Measurements from ENCODE around the gene TIGD1. TPM values are rescaled to one million over a fixed set of nuclear protein-coding genes. Genes with fewer than 3 reads are reported as not detected.

The TIGD1 gene
- polyA plus RNA-seq, 3 donors: 1.6 to 4.1 (median 2.1) TPM

- Histone ChIP-seq H3K27me3 (ENCODE audit: control insufficient read depth in 2 of 2, insufficient read depth in 2 of 2, low read length in 2 of 2) (no peaks in the 10 kb centered on the region), H3K4me1 (ENCODE audit: control insufficient read depth in 1 of 2, insufficient read depth in 2 of 2, low read length in 2 of 2) (peaks cover 1% of the 10 kb centered on the region in 2 donors), H2AFZ (ENCODE audit: insufficient read depth, low read depth, low read length, poor library complexity, severe bottlenecking) (no peak overlapping the region), H3K4me3 (replicated peaks in 1 of 3; ENCODE audit: low read depth in 2 of 3, low read length in 3 of 3) (no peak overlapping the region), H3K36me3 (replicated peaks in 1 of 2; ENCODE audit: control insufficient read depth in 1 of 2, insufficient read depth in 2 of 2, low read length in 2 of 2) (no peaks in the 10 kb centered on the region), H3K27ac (ENCODE audit: low read depth in 1 of 2, low read length in 2 of 2) (no peak overlapping the region), H3K79me2 (ENCODE audit: insufficient read depth, low read length) (no peaks in the 10 kb centered on the region), H3K9me3 (replicated peaks in 1 of 2; ENCODE audit: control insufficient read depth in 1 of 2, insufficient read depth in 1 of 2, low read length in 2 of 2) (no peaks in the 10 kb centered on the region), H4K20me1 (ENCODE audit: insufficient read depth, low read length) (no peaks in the 10 kb centered on the region), H3K4me2 (replicated peaks; ENCODE audit: extremely low read depth, low read length, poor library complexity, severe bottlenecking) (no peak overlapping the region), H3K9ac (ENCODE audit: insufficient read depth, low read length, poor library complexity, severe bottlenecking) (no peak overlapping the region)
- intact Hi-C loops (cut with micrococcal nuclease): no loop called here
- no peaks in the 10 kb centered on the region for H3K36me3 Mint-ChIP-seq
- 100% methylated on average over 1 of the region's 3 CpGs for WGBS (ENCODE audit: insufficient coverage)
- H3K4me3 Mint-ChIP-seq: no peak overlapping the region
- DNase-seq: no peak
- TF ChIP-seq, protein P1, sequence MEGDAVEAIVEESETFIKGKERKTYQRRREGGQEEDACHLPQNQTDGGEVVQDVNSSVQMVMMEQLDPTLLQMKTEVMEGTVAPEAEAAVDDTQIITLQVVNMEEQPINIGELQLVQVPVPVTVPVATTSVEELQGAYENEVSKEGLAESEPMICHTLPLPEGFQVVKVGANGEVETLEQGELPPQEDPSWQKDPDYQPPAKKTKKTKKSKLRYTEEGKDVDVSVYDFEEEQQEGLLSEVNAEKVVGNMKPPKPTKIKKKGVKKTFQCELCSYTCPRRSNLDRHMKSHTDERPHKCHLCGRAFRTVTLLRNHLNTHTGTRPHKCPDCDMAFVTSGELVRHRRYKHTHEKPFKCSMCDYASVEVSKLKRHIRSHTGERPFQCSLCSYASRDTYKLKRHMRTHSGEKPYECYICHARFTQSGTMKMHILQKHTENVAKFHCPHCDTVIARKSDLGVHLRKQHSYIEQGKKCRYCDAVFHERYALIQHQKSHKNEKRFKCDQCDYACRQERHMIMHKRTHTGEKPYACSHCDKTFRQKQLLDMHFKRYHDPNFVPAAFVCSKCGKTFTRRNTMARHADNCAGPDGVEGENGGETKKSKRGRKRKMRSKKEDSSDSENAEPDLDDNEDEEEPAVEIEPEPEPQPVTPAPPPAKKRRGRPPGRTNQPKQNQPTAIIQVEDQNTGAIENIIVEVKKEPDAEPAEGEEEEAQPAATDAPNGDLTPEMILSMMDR (IDR thresholded peaks at IDR 0.05): no peak
- H3K4me1 Mint-ChIP-seq: no peaks in the 10 kb centered on the region
- no peaks in the 10 kb centered on the region for H3K9me3 Mint-ChIP-seq
- H3K27me3 Mint-ChIP-seq (ENCODE audit: low read depth in 3 of 3): peaks cover 1 to 2% (median 2%) of the 10 kb centered on the region in 3 donors
- H3K27ac Mint-ChIP-seq: no peak overlapping the region
Observed at GRCh38 chr2:232592772-232593395, 42.5 kb upstream of the TIGD1 start.

GRCh38 chr2:232588680-232589585 is 38.6 kb upstream of the TIGD1 start:
- peaks cover 7 to 8% of the 10 kb centered on the region in 2 donors for H3K36me3 Mint-ChIP-seq

More at GRCh38 chr2:232588680-232589585, 38.6 kb upstream of the TIGD1 start:
- peaks cover 17% of the 10 kb centered on the region for H3K4me1 Mint-ChIP-seq
- Histone ChIP-seq H2AFZ (ENCODE audit: insufficient read depth, low read depth, low read length, poor library complexity, severe bottlenecking) (no peak overlapping the region), H3K36me3 (replicated peaks in 1 of 2; ENCODE audit: control insufficient read depth in 1 of 2, insufficient read depth in 2 of 2, low read length in 2 of 2) (peaks cover 0 to 7% of the 10 kb centered on the region in 2 donors), H3K9me3 (replicated peaks in 1 of 2; ENCODE audit: control insufficient read depth in 1 of 2, insufficient read depth in 1 of 2, low read length in 2 of 2) (no peaks in the 10 kb centered on the region), H3K27ac (ENCODE audit: low read depth in 1 of 2, low read length in 2 of 2) (no peak overlapping the region), H3K9ac (ENCODE audit: insufficient read depth, low read length, poor library complexity, severe bottlenecking) (no peak overlapping the region), H3K79me2 (ENCODE audit: insufficient read depth, low read length) (no peaks in the 10 kb centered on the region), H3K4me1 (ENCODE audit: control insufficient read depth in 1 of 2, insufficient read depth in 2 of 2, low read length in 2 of 2) (peaks cover 14% of the 10 kb centered on the region in 2 donors), H3K27me3 (ENCODE audit: control insufficient read depth in 2 of 2, insufficient read depth in 2 of 2, low read length in 2 of 2) (no peaks in the 10 kb centered on the region), H4K20me1 (ENCODE audit: insufficient read depth, low read length) (no peaks in the 10 kb centered on the region), H3K4me3 (replicated peaks in 1 of 3; ENCODE audit: low read depth in 2 of 3, low read length in 3 of 3) (no peak overlapping the region), H3K4me2 (replicated peaks; ENCODE audit: extremely low read depth, low read length, poor library complexity, severe bottlenecking) (no peak overlapping the region)
- H3K27me3 Mint-ChIP-seq (ENCODE audit: low read depth in 3 of 3): peaks cover 1 to 2% (median 2%) of the 10 kb centered on the region in 3 donors
- TF ChIP-seq, protein P1 (IDR thresholded peaks at IDR 0.05): no peak
- peak overlapping the region in 2 of 7 donors; percentile 23 to 52 for H3K27ac Mint-ChIP-seq
- whole genome bisulfite sequencing (ENCODE audit: insufficient coverage): 92% methylated on average over 11 of the region's 18 CpGs
- peaks cover 0 to 2% (median 0%) of the 10 kb centered on the region in 7 donors for H3K9me3 Mint-ChIP-seq
- intact Hi-C loops (cut with micrococcal nuclease): no loop called here
- no peak for DNase-seq
- H3K4me3 Mint-ChIP-seq: no peak overlapping the region
